Esophagus squamous epithelium (tissue), 5 donors: ENCODE results near the gene PTPRN2. TPM values are rescaled to one million over a fixed set of nuclear protein-coding genes. Genes with fewer than 3 reads are reported as not detected.

Source experiments
- DNase-seq: peaks from one replicate; lab custom pipeline; 2025; lab: John Stamatoyannopoulos, UW
- H3K27ac ChIP-seq, 4 donors: fragments of 200-600 bp; sonication (generic); one replicate each; pipeline ENCODE4 v1.5.1; 2016 to 2019; ENCODE audit warnings: mild to moderate bottlenecking in 1 of 4
- H3K27me3 ChIP-seq, 4 donors: fragments of 200-600 bp; sonication (generic); 1 replicate in 3 of 4; 2 replicates in 1 of 4; pipeline versions ENCODE4 v1.5.1 to v1.6.0; 2017 to 2021; ENCODE audit warnings: antibody characterized with exemption in 1 of 4
- H3K36me3 ChIP-seq, 3 donors: fragments of 200-600 bp; sonication (generic); one replicate each; pipeline ENCODE4 v1.5.1; 2016 to 2019
- H3K4me1 ChIP-seq, 3 donors: fragments of 200-600 bp; sonication (generic); one replicate each; pipeline ENCODE4 v1.5.1; 2017 to 2019
- H3K4me3 ChIP-seq, 4 donors: fragments of 200-600 bp; sonication (generic); 1 replicate in 3 of 4; 2 replicates in 1 of 4; pipeline ENCODE4 v1.5.1; 2016 to 2019; ENCODE audit warnings: mild to moderate bottlenecking in 2 of 4, moderate library complexity in 1 of 4
- H3K9me3 ChIP-seq, 3 donors: fragments of 200-600 bp; sonication (generic); one replicate each; pipeline ENCODE4 v1.5.1; 2016 to 2019
- POLR2A ChIP-seq, 4 donors: fragments of 450-650 bp; IDR thresholded peaks; one replicate each; pipeline ENCODE4 v1.6.1; 2017; ENCODE audit warnings: antibody characterized with exemption in 4 of 4, mild to moderate bottlenecking in 4 of 4, moderate library complexity in 3 of 4
- WGBS, 2 donors: methylation state at CpG; one replicate each; pipeline ENCODE4 v1.1.5; 2018; 5-methylcytosine and 5-hydroxymethylcytosine counted together
- intact Hi-C: fragments of 100-400 bp; cut with DNase I; formaldehyde crosslinking; loops from one replicate; pipeline ENCODE4 v1.15.0; 2022
- total RNA-seq, 4 donors: library from RNA; depleted of rRNA; stranded (reverse); fragments of >200 nt; gene quantifications; one replicate each; pipeline ENCODE4 v1.1.0, GENCODE V29; 2016
- TF ChIP-seq, protein P1 (sequence below), 6 experiments: fragments of 450-650 bp in 4 of 6; fragments of 200-600 bp in 2 of 6; sonication (generic) in 2 of 6; IDR thresholded peaks; one replicate each; pipeline ENCODE4 v1.5.1; 2016 to 2019; ENCODE audit warnings: antibody characterized with exemption in 6 of 6, mild to moderate bottlenecking in 4 of 6, moderate library complexity in 4 of 6
- donor health status: DM: yes; HTN: yes; CAD: no.

The PTPRN2 gene
- total RNA-seq, 4 donors from 2014 or later = 0.38 to 2.7 (median 1.0) TPM

GRCh38 chr7:158082761-158083160 is 504.9 kb downstream of the PTPRN2 start:
- H3K27ac ChIP-seq = no peak overlapping the region
- 76 to 100% methylated on average over 2 to 4 of the region's 8 CpGs for WGBS, 2 donors
- DNase-seq = no peak
- no peaks in the 10 kb centered on the region for H3K4me1 ChIP-seq
- no peak overlapping the region for H3K4me3 ChIP-seq
- H3K27me3 ChIP-seq = peaks cover 0 to 7% (median 0%) of the 10 kb centered on the region in 4 donors
- H3K9me3 ChIP-seq = no peaks in the 10 kb centered on the region
- intact Hi-C loops = no loop called here
- TF ChIP-seq POLR2A (IDR thresholded peaks at IDR 0.05) = no peak
- TF ChIP-seq, protein P1, sequence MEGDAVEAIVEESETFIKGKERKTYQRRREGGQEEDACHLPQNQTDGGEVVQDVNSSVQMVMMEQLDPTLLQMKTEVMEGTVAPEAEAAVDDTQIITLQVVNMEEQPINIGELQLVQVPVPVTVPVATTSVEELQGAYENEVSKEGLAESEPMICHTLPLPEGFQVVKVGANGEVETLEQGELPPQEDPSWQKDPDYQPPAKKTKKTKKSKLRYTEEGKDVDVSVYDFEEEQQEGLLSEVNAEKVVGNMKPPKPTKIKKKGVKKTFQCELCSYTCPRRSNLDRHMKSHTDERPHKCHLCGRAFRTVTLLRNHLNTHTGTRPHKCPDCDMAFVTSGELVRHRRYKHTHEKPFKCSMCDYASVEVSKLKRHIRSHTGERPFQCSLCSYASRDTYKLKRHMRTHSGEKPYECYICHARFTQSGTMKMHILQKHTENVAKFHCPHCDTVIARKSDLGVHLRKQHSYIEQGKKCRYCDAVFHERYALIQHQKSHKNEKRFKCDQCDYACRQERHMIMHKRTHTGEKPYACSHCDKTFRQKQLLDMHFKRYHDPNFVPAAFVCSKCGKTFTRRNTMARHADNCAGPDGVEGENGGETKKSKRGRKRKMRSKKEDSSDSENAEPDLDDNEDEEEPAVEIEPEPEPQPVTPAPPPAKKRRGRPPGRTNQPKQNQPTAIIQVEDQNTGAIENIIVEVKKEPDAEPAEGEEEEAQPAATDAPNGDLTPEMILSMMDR (IDR thresholded peaks at IDR 0.05) = no peak
- H3K36me3 ChIP-seq = no peaks in the 10 kb centered on the region

- no peak for TF ChIP-seq POLR2A (IDR thresholded peaks at IDR 0.05)
- TF ChIP-seq, protein P1 (IDR thresholded peaks at IDR 0.05) = no peak
- whole genome bisulfite sequencing, 2 donors = 79 to 92% methylated on average over 12 to 18 of the region's 21 CpGs
- Histone ChIP-seq H3K4me3 (no peak overlapping the region), H3K27me3 (peaks cover 0 to 7% (median 0%) of the 10 kb centered on the region in 4 donors), H3K4me1 (no peaks in the 10 kb centered on the region), H3K36me3 (no peaks in the 10 kb centered on the region), H3K9me3 (no peaks in the 10 kb centered on the region), H3K27ac (no peak overlapping the region)
- intact Hi-C loops = no loop called here
- DNase-seq = no peak
These were observed 506.7 kb downstream of the PTPRN2 start for GRCh38 chr7:158080899-158081445.

GRCh38 chr7:158077934-158078910 is 509.4 kb downstream of the PTPRN2 start:
- no peaks in the 10 kb centered on the region for H3K4me1 ChIP-seq
- H3K9me3 ChIP-seq = no peaks in the 10 kb centered on the region
- no peak overlapping the region for H3K27ac ChIP-seq
- no peak overlapping the region for H3K4me3 ChIP-seq
- intact Hi-C loops = no loop called here
- no peaks in the 10 kb centered on the region for H3K36me3 ChIP-seq
- DNase-seq = no peak
- TF ChIP-seq POLR2A (IDR thresholded peaks at IDR 0.05) = no peak
- TF ChIP-seq, protein P1 (IDR thresholded peaks at IDR 0.05) = no peak
- 77 to 80% methylated on average over 20 to 22 of the region's 22 CpGs for WGBS, 2 donors
- H3K27me3 ChIP-seq = peaks cover 0 to 7% (median 0%) of the 10 kb centered on the region in 4 donors

DNA sequence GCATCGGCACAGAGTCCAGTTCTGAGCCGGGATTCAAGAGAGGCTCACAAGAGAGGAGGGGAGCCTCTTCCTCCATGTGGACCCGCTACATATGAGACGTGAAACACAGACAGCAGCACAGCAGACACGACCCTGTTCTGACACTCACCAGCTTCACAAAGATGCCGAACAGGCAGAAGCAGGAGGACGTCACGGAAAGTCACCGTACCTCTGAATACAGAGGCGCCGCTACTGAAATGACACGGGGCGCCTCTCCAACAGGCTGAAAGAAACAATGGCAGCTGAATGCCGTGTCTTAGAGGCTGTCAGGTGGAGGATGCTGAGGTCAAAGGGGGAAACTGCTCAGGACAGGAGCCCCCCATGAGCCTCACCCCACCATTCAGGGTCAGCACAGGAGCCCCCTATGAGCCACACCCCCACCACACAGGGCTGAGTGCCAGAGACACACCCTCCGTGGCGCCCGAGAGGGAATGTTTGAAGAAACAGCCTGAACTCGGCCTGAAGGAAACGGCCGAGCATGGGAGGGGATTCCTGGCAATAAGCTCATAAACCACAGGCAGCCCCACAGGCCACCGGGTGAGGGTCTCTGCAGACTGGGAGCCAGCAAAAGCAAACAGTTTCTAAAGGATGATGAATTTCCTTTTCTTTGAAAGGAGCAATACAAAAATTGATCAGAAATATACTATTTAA is 510.3 kb downstream of the PTPRN2 start:
- no peak overlapping the region for H3K4me3 ChIP-seq
- intact Hi-C loops = no loop called here
- H3K4me1 ChIP-seq = no peaks in the 10 kb centered on the region
- WGBS, 2 donors = 45 to 70% methylated on average over 12 to 17 of the region's 21 CpGs
- no peaks in the 10 kb centered on the region for H3K36me3 ChIP-seq
- no peak for TF ChIP-seq POLR2A (IDR thresholded peaks at IDR 0.05)
- TF ChIP-seq, protein P1 (IDR thresholded peaks at IDR 0.05) = no peak
- no peak overlapping the region for H3K27ac ChIP-seq
- DNase-seq = no peak
- H3K9me3 ChIP-seq = no peaks in the 10 kb centered on the region
- peaks cover 0 to 7% (median 0%) of the 10 kb centered on the region in 4 donors for H3K27me3 ChIP-seq
